Suprapubic skin (tissue), 4 donors: ENCODE results near the gene TMEM150C. TPM values are rescaled to one million over a fixed set of nuclear protein-coding genes. Genes with fewer than 3 reads are reported as not detected.

ENCODE experiments used
- DNase-seq, 2 donors: peaks; one replicate each; pipeline ENCODE4 v3.0.0-alpha.2; 2019; ENCODE audit warnings: low spot score in 2 of 2
- H3K27ac ChIP-seq: fragments of 200-600 bp; sonication (generic); one replicate; pipeline ENCODE4 v1.5.1; 2019
- H3K27me3 ChIP-seq: fragments of 200-600 bp; sonication (generic); one replicate; pipeline ENCODE4 v1.5.1; 2019
- H3K36me3 ChIP-seq: fragments of 200-600 bp; sonication (generic); one replicate; pipeline ENCODE4 v1.5.1; 2019
- H3K4me1 ChIP-seq: fragments of 200-600 bp; sonication (generic); one replicate; pipeline ENCODE4 v1.5.1; 2019
- H3K4me3 ChIP-seq: fragments of 200-600 bp; sonication (generic); one replicate; pipeline ENCODE4 v1.5.1; 2019; ENCODE audit warnings: mild to moderate bottlenecking
- H3K9me3 ChIP-seq: fragments of 200-600 bp; sonication (generic); one replicate; pipeline ENCODE4 v1.5.1; 2019
- EP300 ChIP-seq: sonication (generic); formaldehyde crosslinking; IDR thresholded peaks from one replicate; pipeline ENCODE4 v1.6.1; 2017; ENCODE audit warnings: antibody characterized with exemption
- POLR2A ChIP-seq, 2 donors: fragments of 450-650 bp; IDR thresholded peaks; one replicate each; pipeline ENCODE4 v1.6.1; 2017; ENCODE audit warnings: antibody characterized with exemption in 2 of 2, mild to moderate bottlenecking in 2 of 2, moderate library complexity in 2 of 2
- POLR2AphosphoS5 ChIP-seq, 3 donors: sonication (generic); formaldehyde crosslinking; IDR thresholded peaks; one replicate each; pipeline ENCODE4 v1.6.1; 2017; ENCODE audit warnings: antibody characterized with exemption in 3 of 3
- WGBS: methylation state at CpG from one replicate; pipeline ENCODE4 v1.1.5; 2018; 5-methylcytosine and 5-hydroxymethylcytosine counted together
- total RNA-seq, 4 donors: library from RNA; depleted of rRNA; stranded (reverse); fragments of >200 nt; gene quantifications; one replicate each; pipeline ENCODE4 v1.1.0, GENCODE V29; 2016
- TF ChIP-seq, protein P1 (sequence below), 2 donors: fragments of 200-600 bp in 1 of 2; fragments of 450-650 bp in 1 of 2; sonication (generic) in 1 of 2; IDR thresholded peaks; one replicate each; pipeline ENCODE4 v1.5.1; 2016 to 2019; ENCODE audit warnings: antibody characterized with exemption in 2 of 2, mild to moderate bottlenecking in 1 of 2, moderate library complexity in 1 of 2

The TMEM150C gene
- total RNA-seq, 4 donors from 2014 or later: 3.2 to 10.7 (median 8.7) TPM

DNA sequence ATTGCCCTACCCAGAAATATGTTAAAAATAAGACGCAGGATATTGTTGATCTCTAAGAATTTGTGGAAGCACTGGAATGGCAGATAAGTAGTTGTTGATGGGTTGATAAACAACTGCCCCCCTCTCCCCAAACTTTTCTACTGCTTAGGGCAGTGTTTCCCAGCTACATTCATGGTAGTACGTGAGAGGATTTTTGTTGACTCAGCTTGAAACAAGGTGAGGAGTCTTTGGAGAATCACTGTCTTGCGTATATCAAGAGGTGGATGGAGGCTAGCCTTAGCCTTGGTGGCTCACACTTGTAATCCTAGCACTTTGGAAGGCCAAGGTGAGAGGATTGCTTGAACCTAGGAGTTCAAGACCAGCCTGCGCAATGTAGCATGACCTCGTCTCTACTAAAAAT lies 125.7 kb downstream of the TMEM150C start:
- peaks cover 31% of the 10 kb centered on the region for H3K4me1 ChIP-seq
- TF ChIP-seq, protein P1, sequence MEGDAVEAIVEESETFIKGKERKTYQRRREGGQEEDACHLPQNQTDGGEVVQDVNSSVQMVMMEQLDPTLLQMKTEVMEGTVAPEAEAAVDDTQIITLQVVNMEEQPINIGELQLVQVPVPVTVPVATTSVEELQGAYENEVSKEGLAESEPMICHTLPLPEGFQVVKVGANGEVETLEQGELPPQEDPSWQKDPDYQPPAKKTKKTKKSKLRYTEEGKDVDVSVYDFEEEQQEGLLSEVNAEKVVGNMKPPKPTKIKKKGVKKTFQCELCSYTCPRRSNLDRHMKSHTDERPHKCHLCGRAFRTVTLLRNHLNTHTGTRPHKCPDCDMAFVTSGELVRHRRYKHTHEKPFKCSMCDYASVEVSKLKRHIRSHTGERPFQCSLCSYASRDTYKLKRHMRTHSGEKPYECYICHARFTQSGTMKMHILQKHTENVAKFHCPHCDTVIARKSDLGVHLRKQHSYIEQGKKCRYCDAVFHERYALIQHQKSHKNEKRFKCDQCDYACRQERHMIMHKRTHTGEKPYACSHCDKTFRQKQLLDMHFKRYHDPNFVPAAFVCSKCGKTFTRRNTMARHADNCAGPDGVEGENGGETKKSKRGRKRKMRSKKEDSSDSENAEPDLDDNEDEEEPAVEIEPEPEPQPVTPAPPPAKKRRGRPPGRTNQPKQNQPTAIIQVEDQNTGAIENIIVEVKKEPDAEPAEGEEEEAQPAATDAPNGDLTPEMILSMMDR (IDR thresholded peaks at IDR 0.05): no peak
- DNase-seq: no peak
- no peak overlapping the region for H3K4me3 ChIP-seq
- no peaks in the 10 kb centered on the region for H3K9me3 ChIP-seq
- H3K36me3 ChIP-seq: no peaks in the 10 kb centered on the region
- WGBS: 99% methylated on average over 5 of the region's 5 CpGs
- H3K27me3 ChIP-seq: no peaks in the 10 kb centered on the region
- H3K27ac ChIP-seq: no peak overlapping the region

DNA sequence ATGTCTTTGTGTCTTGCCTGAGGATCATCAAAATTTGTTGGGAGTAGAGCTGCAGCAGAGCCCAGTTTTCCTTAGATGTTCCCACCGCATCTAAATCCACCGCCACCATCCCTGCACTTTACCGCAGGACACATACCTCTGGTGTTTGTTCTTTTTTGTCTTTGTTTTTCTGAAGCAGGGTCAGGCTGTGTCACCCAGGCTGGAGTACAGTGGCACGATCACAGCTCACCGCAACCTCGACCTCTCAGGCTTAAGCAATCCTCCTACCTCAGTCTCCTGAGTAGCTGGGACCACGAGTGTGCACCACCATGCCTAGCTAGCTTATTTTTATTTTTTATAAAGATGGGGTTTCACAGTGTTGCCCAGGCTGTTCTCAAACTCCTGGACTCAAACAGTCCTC lies 126.8 kb downstream of the TMEM150C start:
- no peaks in the 10 kb centered on the region for H3K36me3 ChIP-seq
- peaks cover 32% of the 10 kb centered on the region for H3K4me1 ChIP-seq
- 94% methylated on average over 7 of the region's 7 CpGs for WGBS
- H3K4me3 ChIP-seq: no peak overlapping the region
- no peak overlapping the region for H3K27ac ChIP-seq
- no peak for DNase-seq
- no peaks in the 10 kb centered on the region for H3K9me3 ChIP-seq
- TF ChIP-seq, protein P1 (IDR thresholded peaks at IDR 0.05): no peak
- TF ChIP-seq POLR2A (IDR thresholded peaks at IDR 0.05) (no peak), POLR2AphosphoS5 (IDR thresholded peaks at IDR 0.05) (no peak), EP300 (no peak)
- no peaks in the 10 kb centered on the region for H3K27me3 ChIP-seq

DNA sequence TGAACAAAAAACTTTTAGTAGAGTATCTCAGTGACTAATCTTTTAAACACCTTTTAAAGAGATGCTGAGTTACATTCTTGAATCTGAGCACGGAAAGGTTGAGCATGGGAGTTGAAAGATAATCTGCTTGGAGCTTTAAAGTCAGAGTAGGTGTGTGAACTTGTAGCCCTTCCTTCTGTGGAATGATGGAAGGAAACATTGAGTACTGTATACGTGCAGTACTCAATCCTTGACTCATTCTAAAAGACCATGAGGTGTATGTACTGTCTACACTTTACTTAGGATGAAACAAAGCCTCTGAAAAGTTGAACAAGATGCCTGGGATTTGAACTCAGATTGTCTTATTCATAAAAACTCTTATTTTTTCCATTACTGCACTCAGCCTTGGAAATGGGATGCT lies 128.0 kb downstream of the TMEM150C start:
- Histone ChIP-seq H3K9me3 (no peaks in the 10 kb centered on the region), H3K4me3 (no peak overlapping the region), H3K27me3 (no peaks in the 10 kb centered on the region), H3K27ac (no peak overlapping the region), H3K36me3 (no peaks in the 10 kb centered on the region), H3K4me1 (peaks cover 32% of the 10 kb centered on the region)
- TF ChIP-seq, protein P1 (IDR thresholded peaks at IDR 0.05): no peak
- TF ChIP-seq EP300 (no peak), POLR2AphosphoS5 (IDR thresholded peaks at IDR 0.05) (no peak), POLR2A (IDR thresholded peaks at IDR 0.05) (no peak)
- no peak for DNase-seq
- WGBS: 62% methylated on average over 2 of the region's 2 CpGs

Other genes starting within 250 kb of the TMEM150C start
- 100 to 1,000 TPM in 1 of 4 donors, 10 to 100 TPM in 3; 65.5 to 253 (median 78.1) TPM for gene HNRNPD, start 188.0 kb downstream of the TMEM150C start, total RNA-seq
- gene HNRNPDL, start 131.5 kb downstream of the TMEM150C start, total RNA-seq: 100 to 1,000 TPM; 101 to 257 (median 126) TPM
- 10 to 100 TPM; 31.2 to 36.1 (median 31.8) TPM for gene ENOPH1, start 131.4 kb downstream of the TMEM150C start, total RNA-seq
- 10 to 100 TPM in 1 of 4 donors, 1 to 10 TPM in 3; 5.6 to 13.2 (median 7.6) TPM for gene SCD5, start 236.8 kb upstream of the TMEM150C start, total RNA-seq